ENCODE data around the gene CYP4F3. TPM values are rescaled to one million over a fixed set of nuclear protein-coding genes. Genes with fewer than 3 reads are reported as not detected.

The CYP4F3 gene
- total and polyA plus RNA-seq, 2 experiments from 2014 or later = 2.2 to 3.3 TPM

DNA sequence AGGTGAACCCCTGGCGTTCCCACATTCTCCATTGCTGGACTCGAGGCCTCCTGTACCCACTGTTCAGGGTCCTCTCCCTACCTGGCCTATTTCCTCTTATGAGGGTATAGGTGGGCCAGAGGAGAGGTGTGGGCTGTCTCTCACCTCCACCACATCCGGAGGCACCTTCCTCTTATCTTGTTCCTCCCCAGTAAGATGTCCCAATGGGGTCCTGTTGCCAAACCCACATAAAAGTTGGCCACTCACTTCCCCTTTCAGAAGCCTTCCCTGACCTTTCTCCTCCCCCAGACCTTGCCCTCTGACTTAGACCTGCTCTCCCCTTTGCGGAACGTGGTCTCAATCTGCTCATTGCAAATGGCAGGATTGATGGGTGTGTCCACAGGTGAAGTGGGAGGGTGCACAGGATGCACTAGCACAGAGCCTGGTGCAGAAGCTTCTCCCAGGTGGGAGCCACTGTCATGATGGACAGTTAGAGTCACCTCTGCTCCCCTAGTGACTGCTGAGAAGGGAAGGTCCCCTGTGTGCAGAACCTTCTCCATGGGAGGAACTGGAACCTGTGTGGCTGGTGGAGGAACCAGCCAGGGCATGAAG, 1.3 kb downstream of the CYP4F3 start:
- no peaks in the 10 kb centered on the region for H3K27me3 ChIP-seq
- no peaks in the 10 kb centered on the region for H3K4me1 ChIP-seq (ENCODE audit: insufficient read depth)
- H3K9me3 ChIP-seq (ENCODE audit: low read depth) = no peaks in the 10 kb centered on the region
- H3K27ac ChIP-seq = no peak overlapping the region
- H3K4me2 ChIP-seq = no peak overlapping the region
- no peaks in the 10 kb centered on the region for H3K36me3 ChIP-seq (replicated peaks; ENCODE audit: insufficient read depth, low read depth)
- H3K4me3 ChIP-seq = no peak overlapping the region
- H2AFZ ChIP-seq = no peak overlapping the region
- no peaks in the 10 kb centered on the region for H4K20me1 ChIP-seq (ENCODE audit: insufficient read depth, poor library complexity, severe bottlenecking)
- 77% methylated on average over 5 of the region's 5 CpGs for WGBS (ENCODE audit: low lambda C conversion rate, missing lambda C conversion rate)
- no peak for DNase-seq (ENCODE audit: low spot score)
- no peaks in the 10 kb centered on the region for H3K79me2 ChIP-seq
- no peak for TF ChIP-seq EZH2phosphoT487 (IDR thresholded peaks at IDR 0.05; ENCODE audit: low read depth, severe bottlenecking, unreplicated experiment)
- TF ChIP-seq, protein P1, sequence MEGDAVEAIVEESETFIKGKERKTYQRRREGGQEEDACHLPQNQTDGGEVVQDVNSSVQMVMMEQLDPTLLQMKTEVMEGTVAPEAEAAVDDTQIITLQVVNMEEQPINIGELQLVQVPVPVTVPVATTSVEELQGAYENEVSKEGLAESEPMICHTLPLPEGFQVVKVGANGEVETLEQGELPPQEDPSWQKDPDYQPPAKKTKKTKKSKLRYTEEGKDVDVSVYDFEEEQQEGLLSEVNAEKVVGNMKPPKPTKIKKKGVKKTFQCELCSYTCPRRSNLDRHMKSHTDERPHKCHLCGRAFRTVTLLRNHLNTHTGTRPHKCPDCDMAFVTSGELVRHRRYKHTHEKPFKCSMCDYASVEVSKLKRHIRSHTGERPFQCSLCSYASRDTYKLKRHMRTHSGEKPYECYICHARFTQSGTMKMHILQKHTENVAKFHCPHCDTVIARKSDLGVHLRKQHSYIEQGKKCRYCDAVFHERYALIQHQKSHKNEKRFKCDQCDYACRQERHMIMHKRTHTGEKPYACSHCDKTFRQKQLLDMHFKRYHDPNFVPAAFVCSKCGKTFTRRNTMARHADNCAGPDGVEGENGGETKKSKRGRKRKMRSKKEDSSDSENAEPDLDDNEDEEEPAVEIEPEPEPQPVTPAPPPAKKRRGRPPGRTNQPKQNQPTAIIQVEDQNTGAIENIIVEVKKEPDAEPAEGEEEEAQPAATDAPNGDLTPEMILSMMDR (IDR thresholded peaks at IDR 0.05; ENCODE audit: poor library complexity) = no peak
- no peak for TF ChIP-seq EZH2 (IDR thresholded peaks at IDR 0.05; ENCODE audit: borderline replicate concordance)
- no peaks in the 10 kb centered on the region for H3K9me2 ChIP-seq (replicated peaks; ENCODE audit: insufficient read depth)

- TF ChIP-seq EZH2 (IDR thresholded peaks at IDR 0.05; ENCODE audit: borderline replicate concordance) (no peak), EZH2phosphoT487 (IDR thresholded peaks at IDR 0.05; ENCODE audit: low read depth, severe bottlenecking, unreplicated experiment) (no peak)
- TF ChIP-seq, protein P1 (IDR thresholded peaks at IDR 0.05; ENCODE audit: poor library complexity) = no peak
- Histone ChIP-seq H2AFZ (no peak overlapping the region), H3K36me3 (replicated peaks; ENCODE audit: insufficient read depth, low read depth) (no peaks in the 10 kb centered on the region), H3K9me3 (ENCODE audit: low read depth) (no peaks in the 10 kb centered on the region), H3K4me2 (no peak overlapping the region), H4K20me1 (ENCODE audit: insufficient read depth, poor library complexity, severe bottlenecking) (no peaks in the 10 kb centered on the region), H3K27me3 (no peaks in the 10 kb centered on the region), H3K9me2 (replicated peaks; ENCODE audit: insufficient read depth) (no peaks in the 10 kb centered on the region), H3K4me1 (ENCODE audit: insufficient read depth) (no peaks in the 10 kb centered on the region), H3K4me3 (no peak overlapping the region), H3K27ac (no peak overlapping the region), H3K79me2 (no peaks in the 10 kb centered on the region)
- DNase-seq (ENCODE audit: low spot score) = no peak
Measured at GRCh38 chr19:15642807-15643206, 2.1 kb downstream of the CYP4F3 start.

DNA sequence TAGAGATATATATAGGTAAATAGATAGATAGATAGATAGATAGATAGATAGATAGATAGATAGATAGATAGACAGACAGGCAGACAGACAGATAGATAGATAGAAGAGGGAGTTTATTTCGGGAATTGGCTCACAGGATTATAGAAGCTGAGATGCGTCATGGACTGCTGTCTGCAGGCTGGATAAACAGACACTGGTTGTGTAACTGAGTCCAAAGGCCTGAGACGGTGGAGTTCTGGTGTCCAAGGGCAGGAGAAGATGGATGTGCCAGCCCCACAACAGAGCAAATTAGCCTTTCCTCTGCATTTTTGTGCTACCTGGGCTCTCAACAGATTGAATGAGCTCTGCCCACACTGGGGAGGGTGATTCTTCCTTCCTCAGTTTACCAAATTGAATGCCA, 2.7 kb downstream of the CYP4F3 start:
- Histone ChIP-seq H3K36me3 (replicated peaks; ENCODE audit: insufficient read depth, low read depth) (no peaks in the 10 kb centered on the region), H3K9me3 (ENCODE audit: low read depth) (no peaks in the 10 kb centered on the region), H2AFZ (no peak overlapping the region), H3K4me1 (ENCODE audit: insufficient read depth) (no peaks in the 10 kb centered on the region), H4K20me1 (ENCODE audit: insufficient read depth, poor library complexity, severe bottlenecking) (no peaks in the 10 kb centered on the region), H3K79me2 (no peaks in the 10 kb centered on the region), H3K27ac (no peak overlapping the region), H3K4me2 (no peak overlapping the region), H3K9me2 (replicated peaks; ENCODE audit: insufficient read depth) (no peaks in the 10 kb centered on the region), H3K4me3 (no peak overlapping the region), H3K27me3 (no peaks in the 10 kb centered on the region)
- DNase-seq (ENCODE audit: low spot score) = no peak
- WGBS (ENCODE audit: low lambda C conversion rate, missing lambda C conversion rate) = 69% methylated on average over 3 of the region's 3 CpGs
- TF ChIP-seq EZH2phosphoT487 (IDR thresholded peaks at IDR 0.05; ENCODE audit: low read depth, severe bottlenecking, unreplicated experiment) (no peak), EZH2 (IDR thresholded peaks at IDR 0.05; ENCODE audit: borderline replicate concordance) (no peak)
- TF ChIP-seq, protein P1 (IDR thresholded peaks at IDR 0.05; ENCODE audit: poor library complexity) = no peak
